ENCODE measurements around the gene KLHL22. TPM values are rescaled to one million over a fixed set of nuclear protein-coding genes. Genes with fewer than 3 reads are reported as not detected.

Gene KLHL22
- total and polyA plus RNA-seq, 2 of the 8 experiments (the other 6 are each of a cell fraction or from before 2014, with no cell fraction given), result 9.4 to 16.2 TPM

- 0 out of 7 replicates have a peak overlapping the region, but pooled peaks of 1 of the 4 experiments have one; percentile 51 for H3K9ac ChIP-seq (replicated peaks in 1 of 4; ENCODE audit: extremely low read depth in 1 of 4, low read depth in 3 of 4, low read length in 3 of 4)
- peaks cover 9% of the 10 kb centered on the region for H3K23me2 ChIP-seq (ENCODE audit: low read depth, low read length)
- H3K56ac ChIP-seq (replicated peaks; ENCODE audit: insufficient read length, low read depth, low read length), result no peak overlapping the region
- no peak overlapping the region for H2AFZ ChIP-seq (ENCODE audit: low read length)
- no peak overlapping the region for H3K23ac ChIP-seq (ENCODE audit: insufficient read length)
- H2BK5ac ChIP-seq (ENCODE audit: low read depth, low read length), result no peak overlapping the region; the same call in 1 of the 2 replicates
- no peak for DNase-seq (ENCODE audit: low read depth in 1 of 2, low spot score in 2 of 2)
- no peak overlapping the region for H4K5ac ChIP-seq (ENCODE audit: insufficient read length, low read depth, low read length)
- H3K4ac ChIP-seq (replicated peaks; ENCODE audit: insufficient read length, low read depth, low read length), result no peak overlapping the region
- H2BK15ac ChIP-seq (ENCODE audit: low read length), result no peak overlapping the region
- FAIRE-seq, result no peak
- H2BK12ac ChIP-seq (ENCODE audit: low read depth, low read length), result no peak overlapping the region
- H3K18ac ChIP-seq (ENCODE audit: extremely low read depth, low read length), result no peak overlapping the region
- CTCF ChIA-PET (ENCODE audit: partially characterized antibody), result interaction anchor here (1.4 to 1.7 kb wide), 4 partner anchors 10 to 593 kb away, joined by 3 to 6 read pairs (median 3); no protein-coding TSS in a partner anchor
- peaks cover 2 to 8% (median 5%) of the 10 kb centered on the region in 4 experiments; a peak in 5 of 7 replicates for H3K4me1 ChIP-seq (replicated peaks in 1 of 4; ENCODE audit: control insufficient read depth in 3 of 4, insufficient read depth in 4 of 4, low read length in 3 of 4)
- POLR2A ChIA-PET (ENCODE audit: partially characterized antibody), result interaction anchor here (0.6 to 3.7 kb wide), 4 partner anchors 9 to 24 kb away, joined by 3 to 14 read pairs (median 4); no protein-coding TSS in a partner anchor
- H3K79me2 ChIP-seq (ENCODE audit: control insufficient read depth in 1 of 2, insufficient read depth in 2 of 2, low read length in 2 of 2), result peaks cover 13 to 58% of the 10 kb centered on the region in 2 experiments
- H2AK5ac ChIP-seq (ENCODE audit: low read depth, low read length), result no peak overlapping the region
- H2BK20ac ChIP-seq (ENCODE audit: low read length), result no peak overlapping the region
- peak overlapping the region; percentile 67 to 77; a peak in 1 of 4 replicates for H3K4me2 ChIP-seq (ENCODE audit: insufficient read depth in 1 of 2, low read depth in 2 of 2, low read length in 2 of 2)
- H3K27ac ChIP-seq (ENCODE audit: low read depth, low read length), result no peak overlapping the region
- H2BK120ac ChIP-seq (replicated peaks; ENCODE audit: low read depth, low read length), result no peak overlapping the region
- TF ChIP-seq CEBPB (IDR thresholded peaks at IDR 0.05; ENCODE audit: low read depth, low read length), result peak; percentile 17; the same call in 1 of the 2 replicates
- no peak for TF ChIP-seq BRCA1 (IDR thresholded peaks at IDR 0.05; ENCODE audit: low read depth, low read length)
- TF ChIP-seq, protein P1, sequence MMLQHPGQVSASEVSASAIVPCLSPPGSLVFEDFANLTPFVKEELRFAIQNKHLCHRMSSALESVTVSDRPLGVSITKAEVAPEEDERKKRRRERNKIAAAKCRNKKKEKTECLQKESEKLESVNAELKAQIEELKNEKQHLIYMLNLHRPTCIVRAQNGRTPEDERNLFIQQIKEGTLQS (IDR thresholded peaks at IDR 0.05; ENCODE audit: insufficient read depth, low read depth, low read length), result no peak
- H4K91ac ChIP-seq (replicated peaks; ENCODE audit: insufficient read length, low read length), result no peak overlapping the region
- H3K4me3 ChIP-seq (ENCODE audit: extremely low read depth in 1 of 4, insufficient read depth in 2 of 4, low read depth in 3 of 4, low read length in 4 of 4), result peak overlapping the region in 1 of 4 experiments; percentile 94; a peak in 1 of 8 replicates
- WGBS, 2 experiments (ENCODE audit: extremely low coverage in 1 of 2, insufficient coverage in 1 of 2, insufficient read length in 1 of 2, insufficient replicate concordance in 2 of 2, low coverage in 1 of 2, low lambda C conversion rate in 2 of 2, missing lambda C conversion rate in 1 of 2), result 83% methylated on average over 7 of the region's 7 CpGs; no CpG with 5 or more reads in 1 of the 2 experiments
- H3K79me1 ChIP-seq (ENCODE audit: low read depth, low read length), result peaks cover 19% of the 10 kb centered on the region
- no peaks in the 10 kb centered on the region for H3K36me3 ChIP-seq (ENCODE audit: control insufficient read depth in 2 of 4, insufficient read depth in 4 of 4, low read length in 3 of 4)
- H3K27me3 ChIP-seq (replicated peaks in 1 of 4; ENCODE audit: control insufficient read depth in 3 of 4, extremely low read depth in 1 of 4, insufficient read depth in 3 of 4, low read length in 3 of 4), result no peaks in the 10 kb centered on the region
- H4K8ac ChIP-seq (ENCODE audit: extremely low read depth, insufficient read depth, low read length), result no peak overlapping the region
- peaks cover 5 to 11% of the 10 kb centered on the region in 2 experiments for H4K20me1 ChIP-seq (replicated peaks in 1 of 2; ENCODE audit: control insufficient read depth in 1 of 2, insufficient read depth in 2 of 2, low read length in 2 of 2)
- no peak overlapping the region for H3K14ac ChIP-seq (ENCODE audit: insufficient read length)
- H3K9me3 ChIP-seq (ENCODE audit: insufficient read depth in 2 of 2, low read depth in 1 of 2, low read length in 1 of 2), result no peaks in the 10 kb centered on the region
These were observed 13.9 kb upstream of the KLHL22 start for GRCh38 chr22:20509344-20510047.

Data from H1 (cell line).